Measurements from ENCODE around the gene TSPEAR.

GRCh38 chr21:44473915-44474555, 237.3 kb downstream of the TSPEAR start:
- TF ChIP-seq POLR2AphosphoS5 (IDR thresholded peaks at IDR 0.05; ENCODE audit: low read depth, low read length) (no peak), SIN3A (IDR thresholded peaks at IDR 0.05; ENCODE audit: borderline replicate concordance, insufficient read depth, low read length) (no peak), REST (IDR thresholded peaks at IDR 0.05; ENCODE audit: insufficient read depth in 1 of 2, low read depth in 2 of 2, low read length in 2 of 2) (no peak), TAF1 (IDR thresholded peaks at IDR 0.05; ENCODE audit: borderline replicate concordance, insufficient read depth, low read length) (no peak), FOXP2 (optimal IDR thresholded peaks at IDR 0.05; ENCODE audit: borderline replicate concordance, extremely low read depth, extremely low read length, insufficient read depth) (no peak)

Measured in PFSK-1 (cell line).